ENCODE data around the gene PRSS50. TPM values are rescaled to one million over a fixed set of nuclear protein-coding genes. Genes with fewer than 3 reads are reported as not detected.

The PRSS50 gene
- total and polyA plus RNA-seq, 4 experiments from 2014 or later = not detected

DNA sequence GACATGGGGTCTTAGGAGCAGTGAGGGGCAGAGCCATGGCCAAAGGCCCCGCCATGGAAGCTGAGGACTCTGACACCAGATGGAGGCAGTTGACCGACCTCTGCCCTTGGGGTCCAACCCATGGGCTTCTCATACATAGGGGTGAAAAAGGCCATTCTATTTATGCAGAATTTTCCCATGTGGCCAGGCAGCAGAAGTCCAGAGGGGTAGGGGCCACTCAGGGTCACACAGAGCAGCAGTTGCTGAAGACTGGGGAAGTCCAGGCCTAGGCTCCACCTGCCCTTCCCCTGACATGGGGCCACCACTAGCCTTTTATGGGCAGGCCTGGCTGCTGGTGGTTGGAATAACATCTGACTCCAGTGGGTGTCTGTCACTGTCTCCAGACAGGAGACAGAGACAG, 6.4 kb downstream of the PRSS50 start:
- no peaks in the 10 kb centered on the region for H3K4me1 ChIP-seq (ENCODE audit: insufficient read depth, low read length)
- CTCF ChIA-PET (ENCODE audit: partially characterized antibody) = interaction anchor here (0.9 kb wide), 1 partner anchor 183 kb away, joined by 3 read pairs; no protein-coding TSS in a partner anchor
- Mint-ChIP-seq H3K36me3 (peaks cover 3 to 5% of the 10 kb centered on the region in 2 donors), H3K9me3 (no peaks in the 10 kb centered on the region), H3K27ac (no peak overlapping the region), H3K27me3 (peaks cover 0 to 2% of the 10 kb centered on the region in 2 donors), H3K4me1 (peaks cover 0 to 4% (median 0%) of the 10 kb centered on the region in 4 donors), H3K4me3 (no peak overlapping the region)
- H3K4me3 ChIP-seq (ENCODE audit: low read length in 2 of 2) = no peak overlapping the region
- H3K9me3 ChIP-seq (ENCODE audit: control insufficient read depth in 1 of 2, low read length in 2 of 2) = no peaks in the 10 kb centered on the region
- POLR2A ChIA-PET (ENCODE audit: partially characterized antibody) = no interaction called here
- H3K36me3 ChIP-seq (ENCODE audit: insufficient read depth, low read length) = no peaks in the 10 kb centered on the region
- H3K27ac ChIP-seq (ENCODE audit: low read depth, low read length) = no peak overlapping the region
- intact Hi-C loops (cut with micrococcal nuclease) = no loop called here
- no peak for DNase-seq
- H3K27me3 ChIP-seq (ENCODE audit: insufficient read depth, low read length) = no peaks in the 10 kb centered on the region

DNA sequence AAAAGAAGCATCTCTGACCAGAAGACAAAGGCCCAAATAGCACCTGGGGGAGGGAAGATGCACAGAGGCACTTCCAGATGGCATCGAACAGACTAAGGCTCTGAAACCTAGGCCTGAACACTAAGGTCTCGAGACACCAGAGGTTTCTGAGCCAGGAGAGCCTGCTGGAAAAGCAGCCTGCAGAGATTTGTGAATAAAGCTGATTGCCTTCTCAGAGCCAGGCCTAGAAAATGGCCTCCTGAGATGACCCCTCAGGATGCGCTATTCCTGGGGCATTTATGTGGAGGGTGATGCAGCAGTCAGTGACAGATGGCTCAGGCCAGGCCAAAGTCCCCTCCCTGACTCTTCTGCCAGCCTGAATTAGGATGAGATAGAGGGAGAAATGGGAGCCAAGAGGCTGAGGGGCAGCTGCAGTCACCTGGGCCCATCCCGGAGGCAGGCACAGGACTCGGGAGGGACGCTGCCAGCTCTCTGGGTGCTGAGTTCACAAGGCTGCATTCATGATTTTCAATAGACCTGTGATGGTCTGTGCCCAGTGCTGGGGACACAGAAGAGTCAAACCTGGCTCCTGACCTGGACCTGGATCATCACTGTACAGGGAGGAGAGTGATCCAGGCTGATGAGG, 6.9 kb downstream of the PRSS50 start:
- H3K36me3 ChIP-seq (ENCODE audit: insufficient read depth, low read length) = no peaks in the 10 kb centered on the region
- no peaks in the 10 kb centered on the region for H3K27me3 ChIP-seq (ENCODE audit: insufficient read depth, low read length)
- no peaks in the 10 kb centered on the region for H3K9me3 ChIP-seq (ENCODE audit: control insufficient read depth in 1 of 2, low read length in 2 of 2)
- CTCF ChIA-PET (ENCODE audit: partially characterized antibody) = interaction anchor here (0.9 to 1.1 kb wide), 2 partner anchors 184 to 454 kb away, joined by 3 read pairs; no protein-coding TSS in a partner anchor
- H3K9me3 Mint-ChIP-seq = no peaks in the 10 kb centered on the region
- H3K4me1 ChIP-seq (ENCODE audit: insufficient read depth, low read length) = no peaks in the 10 kb centered on the region
- H3K27me3 Mint-ChIP-seq = peaks cover 0 to 2% of the 10 kb centered on the region in 2 donors
- POLR2A ChIA-PET (ENCODE audit: partially characterized antibody) = no interaction called here
- intact Hi-C loops (cut with micrococcal nuclease) = no loop called here
- H3K36me3 Mint-ChIP-seq = peaks cover 3 to 5% of the 10 kb centered on the region in 2 donors
- no peak overlapping the region for H3K4me3 ChIP-seq (ENCODE audit: low read length in 2 of 2)
- peaks cover 0 to 4% (median 0%) of the 10 kb centered on the region in 4 donors for H3K4me1 Mint-ChIP-seq
- no peak for DNase-seq
- H3K27ac ChIP-seq (ENCODE audit: low read depth, low read length) = no peak overlapping the region
- H3K27ac Mint-ChIP-seq = peak overlapping the region in 1 of 7 donors; percentile 64
- H3K4me3 Mint-ChIP-seq = peak overlapping the region in 1 of 8 donors; percentile 27

DNA sequence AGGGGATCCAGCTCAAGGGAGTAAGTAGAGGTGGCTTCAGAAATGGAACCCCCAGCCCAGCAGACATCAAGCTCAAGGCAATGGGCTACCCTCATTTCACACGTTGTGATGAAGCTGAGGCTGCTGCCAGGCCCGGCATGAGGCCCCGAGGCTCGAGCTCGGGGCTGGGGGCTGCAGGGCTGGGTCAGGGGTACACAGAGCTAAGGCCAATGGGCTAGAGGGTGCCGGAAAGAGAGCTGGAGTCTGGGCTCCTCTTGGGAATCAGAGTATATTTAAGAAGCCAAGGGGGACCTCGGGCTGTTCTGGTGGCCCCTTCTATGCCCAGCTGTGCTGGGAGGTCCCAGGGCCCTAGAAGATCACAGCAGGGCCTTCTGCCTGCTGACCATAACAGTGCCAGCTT, 7.4 kb downstream of the PRSS50 start:
- Mint-ChIP-seq H3K4me1 (peaks cover 0 to 4% (median 0%) of the 10 kb centered on the region in 4 donors), H3K27me3 (peaks cover 0 to 2% of the 10 kb centered on the region in 2 donors), H3K9me3 (no peaks in the 10 kb centered on the region), H3K4me3 (peak overlapping the region in 1 of 8 donors; percentile 27), H3K36me3 (peaks cover 3 to 5% of the 10 kb centered on the region in 2 donors), H3K27ac (peak overlapping the region in 1 of 7 donors; percentile 64)
- Histone ChIP-seq H3K4me3 (ENCODE audit: low read length in 2 of 2) (no peak overlapping the region), H3K36me3 (ENCODE audit: insufficient read depth, low read length) (no peaks in the 10 kb centered on the region), H3K9me3 (ENCODE audit: control insufficient read depth in 1 of 2, low read length in 2 of 2) (no peaks in the 10 kb centered on the region), H3K27ac (ENCODE audit: low read depth, low read length) (no peak overlapping the region), H3K27me3 (ENCODE audit: insufficient read depth, low read length) (no peaks in the 10 kb centered on the region), H3K4me1 (ENCODE audit: insufficient read depth, low read length) (no peaks in the 10 kb centered on the region)
- intact Hi-C loops (cut with micrococcal nuclease) = no loop called here
- CTCF ChIA-PET (ENCODE audit: partially characterized antibody) = interaction anchor here (0.6 to 1.1 kb wide), 3 partner anchors 184 to 650 kb away, joined by 3 read pairs; no protein-coding TSS in a partner anchor
- POLR2A ChIA-PET (ENCODE audit: partially characterized antibody) = no interaction called here
- DNase-seq = no peak

DNA sequence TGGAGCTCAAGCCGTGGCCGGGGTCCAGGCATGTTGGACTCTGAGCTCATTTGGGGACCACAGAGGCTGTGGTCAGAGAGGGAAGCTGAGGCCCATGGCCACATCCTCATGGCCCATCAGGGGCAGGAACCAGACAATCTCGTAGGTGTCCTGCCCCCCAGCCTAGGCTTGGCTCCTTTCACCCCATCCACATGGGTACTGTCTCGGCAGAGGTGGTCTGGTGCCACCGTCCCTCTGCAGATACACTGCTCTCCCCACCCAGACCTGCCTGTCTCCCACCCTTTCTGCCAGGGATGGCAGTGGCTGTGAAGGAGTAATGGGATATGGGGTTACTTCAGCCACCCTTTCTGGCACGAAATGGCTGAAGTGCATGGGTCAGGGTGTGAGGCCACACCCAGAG, 7.9 kb downstream of the PRSS50 start:
- Mint-ChIP-seq H3K27me3 (peaks cover 0 to 2% of the 10 kb centered on the region in 2 donors), H3K36me3 (peaks cover 3 to 5% of the 10 kb centered on the region in 2 donors), H3K27ac (no peak overlapping the region), H3K4me1 (peaks cover 0 to 4% (median 1%) of the 10 kb centered on the region in 4 donors), H3K9me3 (no peaks in the 10 kb centered on the region), H3K4me3 (no peak overlapping the region)
- Histone ChIP-seq H3K9me3 (ENCODE audit: control insufficient read depth in 1 of 2, low read length in 2 of 2) (no peaks in the 10 kb centered on the region), H3K27me3 (ENCODE audit: insufficient read depth, low read length) (no peaks in the 10 kb centered on the region), H3K27ac (ENCODE audit: low read depth, low read length) (no peak overlapping the region), H3K4me3 (ENCODE audit: low read length in 2 of 2) (no peak overlapping the region), H3K4me1 (ENCODE audit: insufficient read depth, low read length) (no peaks in the 10 kb centered on the region), H3K36me3 (ENCODE audit: insufficient read depth, low read length) (no peaks in the 10 kb centered on the region)
- CTCF ChIA-PET (ENCODE audit: partially characterized antibody) = interaction anchor here (0.6 to 1.1 kb wide), 4 partner anchors 185 to 651 kb away, joined by 3 read pairs; no protein-coding TSS in a partner anchor
- POLR2A ChIA-PET (ENCODE audit: partially characterized antibody) = no interaction called here
- DNase-seq = no peak
- intact Hi-C loops (cut with micrococcal nuclease) = no loop called here

DNA sequence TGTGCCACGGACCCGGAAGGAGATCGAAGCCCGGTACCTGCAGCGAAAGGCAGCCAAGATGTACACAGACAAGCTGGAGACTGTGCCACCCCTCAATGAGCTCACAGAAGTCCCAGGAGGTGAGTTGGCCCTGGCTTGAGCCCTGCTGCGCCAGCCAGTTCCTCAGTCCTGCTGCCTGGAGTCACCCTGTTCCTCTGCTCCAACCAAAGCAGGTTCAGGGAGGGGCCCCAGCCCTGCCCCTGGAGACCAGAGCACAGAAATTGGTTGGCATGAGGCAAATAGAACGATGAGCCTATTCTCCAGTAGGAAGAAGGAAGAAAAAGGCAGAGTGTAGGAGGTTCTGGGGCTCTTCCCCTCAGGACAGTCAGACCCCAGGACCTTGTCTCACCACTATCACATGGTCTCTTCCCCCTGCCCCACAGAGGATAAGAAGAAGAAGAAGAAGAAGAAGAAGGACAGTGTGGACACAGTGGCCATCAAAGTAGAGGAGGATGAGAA, 8.5 kb downstream of the PRSS50 start:
- ChIA-PET POLR2A (ENCODE audit: partially characterized antibody) (no interaction called here), CTCF (ENCODE audit: partially characterized antibody) (interaction anchor here (0.9 to 1.7 kb wide), 2 partner anchors 186 to 615 kb away, joined by 3 to 8 read pairs; no protein-coding TSS in a partner anchor)
- intact Hi-C loops (cut with micrococcal nuclease) = no loop called here
- Mint-ChIP-seq H3K36me3 (peaks cover 3 to 5% of the 10 kb centered on the region in 2 donors), H3K4me3 (no peak overlapping the region), H3K27ac (peak overlapping the region in 3 of 7 donors; percentile 26 to 46 (median 27)), H3K9me3 (no peaks in the 10 kb centered on the region), H3K4me1 (peaks cover 0 to 4% (median 1%) of the 10 kb centered on the region in 4 donors), H3K27me3 (peaks cover 0 to 2% of the 10 kb centered on the region in 2 donors)
- no peaks in the 10 kb centered on the region for H3K36me3 ChIP-seq (ENCODE audit: insufficient read depth, low read length)
- H3K4me3 ChIP-seq (ENCODE audit: low read length in 2 of 2) = no peak overlapping the region
- no peaks in the 10 kb centered on the region for H3K4me1 ChIP-seq (ENCODE audit: insufficient read depth, low read length)
- H3K9me3 ChIP-seq (ENCODE audit: control insufficient read depth in 1 of 2, low read length in 2 of 2) = no peaks in the 10 kb centered on the region
- DNase-seq = no peak
- H3K27ac ChIP-seq (ENCODE audit: low read depth, low read length) = no peak overlapping the region
- no peaks in the 10 kb centered on the region for H3K27me3 ChIP-seq (ENCODE audit: insufficient read depth, low read length)

DNA sequence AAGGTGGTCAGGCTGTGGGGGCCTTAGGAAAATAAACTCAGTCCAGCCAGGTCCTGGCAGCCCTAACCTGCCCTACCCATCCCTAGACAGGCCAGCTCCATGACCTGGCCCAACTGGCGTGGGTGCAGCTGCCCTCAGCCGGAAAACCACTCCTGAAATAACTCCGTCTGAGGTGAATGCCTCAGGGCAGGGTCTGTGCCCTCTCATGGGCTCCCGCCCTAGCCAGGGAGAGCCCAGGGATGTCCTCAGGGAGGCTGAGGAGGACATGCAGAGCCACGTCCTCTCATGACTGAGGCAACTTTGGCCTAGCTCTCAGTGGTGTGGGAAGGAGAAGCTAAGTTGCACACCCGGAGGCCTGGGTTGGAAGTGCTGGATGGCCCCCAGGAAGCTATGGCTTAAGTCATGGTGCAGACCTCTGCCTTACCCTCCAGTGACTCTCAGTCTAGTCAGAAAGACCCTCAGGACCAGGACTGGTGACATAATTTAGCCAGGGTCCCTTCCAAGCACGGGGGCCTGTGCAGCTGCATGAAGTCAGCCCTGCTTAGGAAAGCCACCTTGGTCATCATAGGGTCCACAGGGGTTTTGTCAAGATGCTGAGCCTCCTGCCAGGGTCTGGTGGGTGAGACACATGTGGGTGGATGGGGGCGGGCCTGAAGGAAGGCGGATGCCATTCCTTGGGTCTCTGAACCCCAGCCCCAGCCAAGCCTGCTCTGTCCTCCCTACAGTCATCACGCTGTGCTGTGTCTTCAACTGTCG, 9.1 kb downstream of the PRSS50 start:
- DNase-seq = no peak
- H3K27ac ChIP-seq (ENCODE audit: low read depth, low read length) = no peak overlapping the region
- no peaks in the 10 kb centered on the region for H3K4me1 ChIP-seq (ENCODE audit: insufficient read depth, low read length)
- H3K4me3 ChIP-seq (ENCODE audit: low read length in 2 of 2) = no peak overlapping the region
- Mint-ChIP-seq H3K27ac (no peak overlapping the region), H3K27me3 (peaks cover 0 to 2% of the 10 kb centered on the region in 2 donors), H3K36me3 (peaks cover 3 to 5% of the 10 kb centered on the region in 2 donors), H3K9me3 (no peaks in the 10 kb centered on the region), H3K4me1 (peaks cover 0 to 4% (median 1%) of the 10 kb centered on the region in 4 donors), H3K4me3 (no peak overlapping the region)
- POLR2A ChIA-PET (ENCODE audit: partially characterized antibody) = no interaction called here
- CTCF ChIA-PET (ENCODE audit: partially characterized antibody) = interaction anchor here (0.9 to 1.9 kb wide), 4 partner anchors 10 to 616 kb away, joined by 3 to 8 read pairs (median 4); no protein-coding TSS in a partner anchor
- H3K27me3 ChIP-seq (ENCODE audit: insufficient read depth, low read length) = no peaks in the 10 kb centered on the region
- H3K36me3 ChIP-seq (ENCODE audit: insufficient read depth, low read length) = no peaks in the 10 kb centered on the region
- no peaks in the 10 kb centered on the region for H3K9me3 ChIP-seq (ENCODE audit: control insufficient read depth in 1 of 2, low read length in 2 of 2)
- intact Hi-C loops (cut with micrococcal nuclease) = no loop called here

DNA sequence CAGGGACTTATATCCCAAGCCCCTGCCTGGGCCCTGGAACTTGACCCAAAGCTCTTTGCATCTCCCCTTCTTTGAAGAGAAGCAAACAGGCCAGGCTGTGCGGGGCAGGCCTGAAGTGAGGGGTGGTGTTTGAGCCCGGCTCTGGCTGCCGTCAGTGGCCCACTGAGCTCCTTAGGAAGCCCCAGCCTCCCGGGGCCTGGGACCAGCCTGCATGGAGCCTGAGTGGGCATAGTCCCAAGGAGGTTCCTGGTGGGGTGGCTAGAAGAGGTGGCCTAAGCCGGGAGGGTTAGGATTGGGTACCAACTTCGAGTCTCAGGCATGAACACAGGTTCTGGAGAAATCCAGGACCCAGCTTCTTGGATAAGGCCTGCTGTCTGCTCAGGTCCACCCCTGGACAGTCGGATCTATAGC, 10.1 kb downstream of the PRSS50 start:
- ChIA-PET POLR2A (ENCODE audit: partially characterized antibody) (no interaction called here), CTCF (ENCODE audit: partially characterized antibody) (interaction anchor here (1.1 to 2.9 kb wide), 5 partner anchors 9 to 187 kb away, joined by 3 to 14 read pairs (median 4); no protein-coding TSS in a partner anchor)

More for the DNA sequence above, 10.1 kb downstream of the PRSS50 start:
- DNase-seq = no peak
- H3K27me3 ChIP-seq (ENCODE audit: insufficient read depth, low read length) = no peaks in the 10 kb centered on the region
- intact Hi-C loops (cut with micrococcal nuclease) = no loop called here
- H3K36me3 ChIP-seq (ENCODE audit: insufficient read depth, low read length) = no peaks in the 10 kb centered on the region
- no peaks in the 10 kb centered on the region for H3K9me3 Mint-ChIP-seq
- no peak overlapping the region for H3K27ac Mint-ChIP-seq
- H3K4me3 ChIP-seq (ENCODE audit: low read length in 2 of 2) = no peak overlapping the region
- peaks cover 3 to 5% of the 10 kb centered on the region in 2 donors for H3K36me3 Mint-ChIP-seq
- peaks cover 0 to 3% (median 0%) of the 10 kb centered on the region in 4 donors for H3K4me1 Mint-ChIP-seq
- H3K9me3 ChIP-seq (ENCODE audit: control insufficient read depth in 1 of 2, low read length in 2 of 2) = no peaks in the 10 kb centered on the region
- no peak overlapping the region for H3K27ac ChIP-seq (ENCODE audit: low read depth, low read length)
- H3K27me3 Mint-ChIP-seq = peaks cover 0 to 2% of the 10 kb centered on the region in 2 donors
- no peak overlapping the region for H3K4me3 Mint-ChIP-seq
- H3K4me1 ChIP-seq (ENCODE audit: insufficient read depth, low read length) = no peaks in the 10 kb centered on the region
